Suprapubic skin (tissue), 4 donors: Measurements from ENCODE around the gene FRMD3. TPM values are rescaled to one million over a fixed set of nuclear protein-coding genes. Genes with fewer than 3 reads are reported as not detected.

ENCODE experiments used
- DNase-seq, 2 donors: peaks; one replicate each; pipeline ENCODE4 v3.0.0-alpha.2; 2019; ENCODE audit warnings: low spot score in 2 of 2
- H3K27ac ChIP-seq: fragments of 200-600 bp; sonication (generic); one replicate; pipeline ENCODE4 v1.5.1; 2019
- H3K27me3 ChIP-seq: fragments of 200-600 bp; sonication (generic); one replicate; pipeline ENCODE4 v1.5.1; 2019
- H3K36me3 ChIP-seq: fragments of 200-600 bp; sonication (generic); one replicate; pipeline ENCODE4 v1.5.1; 2019
- H3K4me1 ChIP-seq: fragments of 200-600 bp; sonication (generic); one replicate; pipeline ENCODE4 v1.5.1; 2019
- H3K4me3 ChIP-seq: fragments of 200-600 bp; sonication (generic); one replicate; pipeline ENCODE4 v1.5.1; 2019; ENCODE audit warnings: mild to moderate bottlenecking
- H3K9me3 ChIP-seq: fragments of 200-600 bp; sonication (generic); one replicate; pipeline ENCODE4 v1.5.1; 2019
- EP300 ChIP-seq: sonication (generic); formaldehyde crosslinking; IDR thresholded peaks from one replicate; pipeline ENCODE4 v1.6.1; 2017; ENCODE audit warnings: antibody characterized with exemption
- POLR2A ChIP-seq, 2 donors: fragments of 450-650 bp; IDR thresholded peaks; one replicate each; pipeline ENCODE4 v1.6.1; 2017; ENCODE audit warnings: antibody characterized with exemption in 2 of 2, mild to moderate bottlenecking in 2 of 2, moderate library complexity in 2 of 2
- POLR2AphosphoS5 ChIP-seq, 3 donors: sonication (generic); formaldehyde crosslinking; IDR thresholded peaks; one replicate each; pipeline ENCODE4 v1.6.1; 2017; ENCODE audit warnings: antibody characterized with exemption in 3 of 3
- WGBS: methylation state at CpG from one replicate; pipeline ENCODE4 v1.1.5; 2018; 5-methylcytosine and 5-hydroxymethylcytosine counted together
- total RNA-seq, 4 donors: library from RNA; depleted of rRNA; stranded (reverse); fragments of >200 nt; gene quantifications; one replicate each; pipeline ENCODE4 v1.1.0, GENCODE V29; 2016
- TF ChIP-seq, protein P1 (sequence below), 2 donors: fragments of 200-600 bp in 1 of 2; fragments of 450-650 bp in 1 of 2; sonication (generic) in 1 of 2; IDR thresholded peaks; one replicate each; pipeline ENCODE4 v1.5.1; 2016 to 2019; ENCODE audit warnings: antibody characterized with exemption in 2 of 2, mild to moderate bottlenecking in 1 of 2, moderate library complexity in 1 of 2

The FRMD3 gene
- total RNA-seq, 4 donors from 2014 or later: 2.8 to 7.0 (median 5.2) TPM

DNA sequence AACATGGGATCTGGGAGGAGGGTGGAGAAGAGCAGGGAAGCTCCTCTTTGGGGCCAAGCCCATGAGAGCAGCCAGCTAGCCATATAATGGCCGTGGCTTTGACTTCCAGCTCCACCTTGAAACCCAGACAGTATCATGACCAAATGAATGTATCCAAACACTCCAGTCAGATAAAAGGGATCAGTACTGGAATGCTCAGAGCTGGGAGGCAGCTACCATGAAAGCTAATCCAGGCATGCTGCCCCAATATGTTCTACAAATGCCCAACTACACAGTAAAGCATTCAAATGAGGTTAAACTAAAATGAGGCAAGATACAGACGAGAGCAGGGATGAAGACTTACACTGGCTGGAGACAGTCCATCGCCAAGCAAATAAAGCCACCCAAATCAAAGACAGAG, 69.4 kb downstream of the FRMD3 start:
- DNase-seq: no peak
- Histone ChIP-seq H3K9me3 (no peaks in the 10 kb centered on the region), H3K4me1 (no peaks in the 10 kb centered on the region), H3K27ac (no peak overlapping the region), H3K4me3 (no peak overlapping the region), H3K36me3 (no peaks in the 10 kb centered on the region), H3K27me3 (no peaks in the 10 kb centered on the region)
- TF ChIP-seq POLR2AphosphoS5 (IDR thresholded peaks at IDR 0.05): no peak
- TF ChIP-seq, protein P1, sequence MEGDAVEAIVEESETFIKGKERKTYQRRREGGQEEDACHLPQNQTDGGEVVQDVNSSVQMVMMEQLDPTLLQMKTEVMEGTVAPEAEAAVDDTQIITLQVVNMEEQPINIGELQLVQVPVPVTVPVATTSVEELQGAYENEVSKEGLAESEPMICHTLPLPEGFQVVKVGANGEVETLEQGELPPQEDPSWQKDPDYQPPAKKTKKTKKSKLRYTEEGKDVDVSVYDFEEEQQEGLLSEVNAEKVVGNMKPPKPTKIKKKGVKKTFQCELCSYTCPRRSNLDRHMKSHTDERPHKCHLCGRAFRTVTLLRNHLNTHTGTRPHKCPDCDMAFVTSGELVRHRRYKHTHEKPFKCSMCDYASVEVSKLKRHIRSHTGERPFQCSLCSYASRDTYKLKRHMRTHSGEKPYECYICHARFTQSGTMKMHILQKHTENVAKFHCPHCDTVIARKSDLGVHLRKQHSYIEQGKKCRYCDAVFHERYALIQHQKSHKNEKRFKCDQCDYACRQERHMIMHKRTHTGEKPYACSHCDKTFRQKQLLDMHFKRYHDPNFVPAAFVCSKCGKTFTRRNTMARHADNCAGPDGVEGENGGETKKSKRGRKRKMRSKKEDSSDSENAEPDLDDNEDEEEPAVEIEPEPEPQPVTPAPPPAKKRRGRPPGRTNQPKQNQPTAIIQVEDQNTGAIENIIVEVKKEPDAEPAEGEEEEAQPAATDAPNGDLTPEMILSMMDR (IDR thresholded peaks at IDR 0.05): no peak
- no peak for TF ChIP-seq POLR2A (IDR thresholded peaks at IDR 0.05)
- no peak for TF ChIP-seq EP300
- 85% methylated on average over 3 of the region's 3 CpGs for WGBS

DNA sequence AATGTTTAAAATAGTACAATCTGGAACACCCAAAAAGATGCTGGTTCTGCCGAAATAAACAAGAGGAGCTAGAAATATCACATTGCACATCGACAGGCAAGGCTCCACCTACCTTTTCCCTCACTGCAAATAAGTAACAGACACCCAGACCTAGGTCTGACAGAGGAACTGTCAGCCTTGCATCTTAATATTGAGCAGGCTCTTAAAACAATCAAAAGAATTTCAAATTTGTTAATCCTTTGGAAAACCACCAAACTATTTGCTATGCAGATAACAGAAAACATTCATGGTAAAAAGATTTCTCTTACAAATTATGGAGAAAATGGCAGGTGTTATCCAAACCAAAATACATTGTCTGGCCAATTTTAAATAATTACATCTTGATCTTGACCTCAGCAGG, 71.3 kb downstream of the FRMD3 start:
- DNase-seq: no peak
- WGBS: 36% methylated on average over 2 of the region's 2 CpGs

DNA sequence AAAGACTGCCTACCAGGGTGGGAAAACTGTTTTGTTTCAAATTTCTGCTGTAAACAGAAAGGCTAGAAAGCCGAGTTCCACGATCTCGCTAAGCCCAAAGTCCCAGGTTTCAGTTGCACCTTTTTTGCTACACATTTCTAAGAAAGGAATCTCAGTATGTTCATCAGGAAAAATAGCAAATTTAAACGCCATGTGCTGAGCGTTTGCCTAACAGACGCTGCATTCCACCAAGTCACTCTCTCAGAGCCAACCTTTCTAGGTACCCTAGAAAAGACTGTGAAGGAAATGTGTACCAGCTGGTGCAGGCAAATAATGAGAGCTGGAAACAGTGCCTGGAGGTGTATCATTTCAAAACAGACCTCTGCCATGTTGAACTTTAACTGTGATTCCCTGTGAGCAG, 71.8 kb downstream of the FRMD3 start:
- Histone ChIP-seq H3K27ac (no peak overlapping the region), H3K36me3 (no peaks in the 10 kb centered on the region), H3K27me3 (no peaks in the 10 kb centered on the region), H3K4me1 (no peaks in the 10 kb centered on the region), H3K9me3 (no peaks in the 10 kb centered on the region), H3K4me3 (no peak overlapping the region)
- WGBS: 95% methylated on average over 6 of the region's 6 CpGs
- DNase-seq: no peak
- TF ChIP-seq POLR2AphosphoS5 (IDR thresholded peaks at IDR 0.05): no peak
- TF ChIP-seq, protein P1 (IDR thresholded peaks at IDR 0.05): no peak
- no peak for TF ChIP-seq POLR2A (IDR thresholded peaks at IDR 0.05)
- no peak for TF ChIP-seq EP300

More for the DNA sequence above, 71.3 kb downstream of the FRMD3 start:
- no peak overlapping the region for H3K4me3 ChIP-seq
- H3K4me1 ChIP-seq: no peaks in the 10 kb centered on the region
- no peaks in the 10 kb centered on the region for H3K36me3 ChIP-seq
- H3K27ac ChIP-seq: no peak overlapping the region
- no peaks in the 10 kb centered on the region for H3K9me3 ChIP-seq
- no peaks in the 10 kb centered on the region for H3K27me3 ChIP-seq
- TF ChIP-seq, protein P1 (IDR thresholded peaks at IDR 0.05): no peak
- TF ChIP-seq POLR2AphosphoS5 (IDR thresholded peaks at IDR 0.05) (no peak), EP300 (no peak), POLR2A (IDR thresholded peaks at IDR 0.05) (no peak)

DNA sequence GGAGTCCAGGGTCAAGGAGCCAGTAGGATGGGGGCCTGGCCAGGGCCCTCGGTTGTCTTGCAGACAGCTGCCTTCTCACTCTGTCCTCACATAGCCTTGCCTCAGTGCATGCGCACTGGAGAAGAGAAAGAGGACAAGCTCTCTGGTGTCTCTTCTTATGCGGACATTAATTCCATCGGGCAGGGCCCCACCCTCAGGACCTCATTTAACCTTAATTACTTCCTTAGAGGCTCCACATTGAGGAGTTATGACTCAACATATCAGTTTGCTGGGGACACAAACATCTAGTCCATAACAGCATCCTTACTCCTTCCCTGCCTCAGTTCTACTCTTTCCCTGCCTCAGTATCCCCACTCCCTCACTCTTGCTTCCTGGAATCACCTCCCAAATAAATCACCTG, 78.4 kb downstream of the FRMD3 start:
- Histone ChIP-seq H3K27me3 (no peaks in the 10 kb centered on the region), H3K4me3 (no peak overlapping the region), H3K27ac (no peak overlapping the region), H3K9me3 (no peaks in the 10 kb centered on the region), H3K4me1 (no peaks in the 10 kb centered on the region), H3K36me3 (no peaks in the 10 kb centered on the region)
- TF ChIP-seq, protein P1 (IDR thresholded peaks at IDR 0.05): no peak
- TF ChIP-seq EP300: no peak
- TF ChIP-seq POLR2A (IDR thresholded peaks at IDR 0.05): no peak
- TF ChIP-seq POLR2AphosphoS5 (IDR thresholded peaks at IDR 0.05): no peak
- WGBS: 84% methylated on average over 4 of the region's 4 CpGs
- DNase-seq: no peak

DNA sequence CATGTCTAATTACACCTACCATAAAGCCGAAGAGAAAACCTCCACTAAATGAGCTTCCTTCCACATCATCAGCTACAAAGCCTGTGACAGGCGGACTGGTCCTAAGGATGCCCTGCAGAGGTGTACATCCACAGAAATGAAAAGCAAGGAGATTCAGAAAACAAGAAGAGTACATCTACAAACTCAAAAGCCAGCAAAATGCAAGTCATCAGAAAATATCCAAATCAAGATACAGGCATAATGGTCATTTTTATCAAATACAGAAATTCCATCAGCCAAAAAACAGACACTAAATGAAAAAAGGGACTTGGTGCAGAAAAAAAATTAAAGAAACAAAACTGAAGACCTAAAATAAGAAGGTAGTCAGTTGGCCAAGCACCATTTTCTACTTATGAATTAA, 79.7 kb downstream of the FRMD3 start:
- no peaks in the 10 kb centered on the region for H3K9me3 ChIP-seq
- 96% methylated on average over 2 of the region's 2 CpGs for WGBS

More for the DNA sequence above, 79.7 kb downstream of the FRMD3 start:
- TF ChIP-seq EP300 (no peak), POLR2AphosphoS5 (IDR thresholded peaks at IDR 0.05) (no peak), POLR2A (IDR thresholded peaks at IDR 0.05) (no peak)
- TF ChIP-seq, protein P1 (IDR thresholded peaks at IDR 0.05): no peak
- Histone ChIP-seq H3K27ac (no peak overlapping the region), H3K4me3 (no peak overlapping the region), H3K27me3 (no peaks in the 10 kb centered on the region), H3K4me1 (no peaks in the 10 kb centered on the region), H3K36me3 (no peaks in the 10 kb centered on the region)
- no peak for DNase-seq
